OCI-LY7 (cell line): ENCODE data around the gene KIF17.

Source experiments
- EZH2phosphoT487 ChIP-seq: fragments of 200-600 bp; sonication (generic); IDR thresholded peaks from 2 replicates; pipeline ENCODE4 v1.6.1; 2018; ENCODE audit warnings: low read depth, borderline replicate concordance, mild to moderate bottlenecking, mixed run types, antibody characterized with exemption, low read length, moderate library complexity, mixed read lengths
- TF ChIP-seq, protein P1 (sequence below): fragments of 200-600 bp; sonication (generic); conservative IDR thresholded peaks from 2 replicates; pipeline ENCODE4 v1.5.1; 2014; ENCODE audit warnings: mild to moderate bottlenecking, antibody characterized with exemption, low read length, moderate library complexity, mixed read lengths

DNA sequence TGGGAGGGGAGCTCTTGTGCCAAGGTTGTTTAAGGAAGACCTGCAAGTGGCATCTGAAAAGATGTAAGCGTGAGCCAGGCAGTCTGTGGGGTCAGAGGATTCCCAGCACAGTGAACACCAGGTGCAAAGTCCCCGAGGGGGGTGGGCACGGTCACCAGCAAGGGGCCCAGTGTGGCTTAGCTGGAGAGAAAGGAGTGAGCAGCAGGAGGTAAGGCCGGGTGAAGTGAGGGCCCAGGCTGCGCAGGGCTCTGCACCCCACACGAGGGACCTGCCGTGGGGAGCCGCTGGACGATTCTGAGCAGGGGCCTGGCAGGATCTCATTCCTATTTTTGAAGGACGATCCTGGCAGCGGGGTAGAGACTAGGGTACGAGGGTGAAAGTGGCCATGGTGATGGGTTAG lies 60.8 kb downstream of the KIF17 start:
- TF ChIP-seq, protein P1, sequence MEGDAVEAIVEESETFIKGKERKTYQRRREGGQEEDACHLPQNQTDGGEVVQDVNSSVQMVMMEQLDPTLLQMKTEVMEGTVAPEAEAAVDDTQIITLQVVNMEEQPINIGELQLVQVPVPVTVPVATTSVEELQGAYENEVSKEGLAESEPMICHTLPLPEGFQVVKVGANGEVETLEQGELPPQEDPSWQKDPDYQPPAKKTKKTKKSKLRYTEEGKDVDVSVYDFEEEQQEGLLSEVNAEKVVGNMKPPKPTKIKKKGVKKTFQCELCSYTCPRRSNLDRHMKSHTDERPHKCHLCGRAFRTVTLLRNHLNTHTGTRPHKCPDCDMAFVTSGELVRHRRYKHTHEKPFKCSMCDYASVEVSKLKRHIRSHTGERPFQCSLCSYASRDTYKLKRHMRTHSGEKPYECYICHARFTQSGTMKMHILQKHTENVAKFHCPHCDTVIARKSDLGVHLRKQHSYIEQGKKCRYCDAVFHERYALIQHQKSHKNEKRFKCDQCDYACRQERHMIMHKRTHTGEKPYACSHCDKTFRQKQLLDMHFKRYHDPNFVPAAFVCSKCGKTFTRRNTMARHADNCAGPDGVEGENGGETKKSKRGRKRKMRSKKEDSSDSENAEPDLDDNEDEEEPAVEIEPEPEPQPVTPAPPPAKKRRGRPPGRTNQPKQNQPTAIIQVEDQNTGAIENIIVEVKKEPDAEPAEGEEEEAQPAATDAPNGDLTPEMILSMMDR = no peak
- TF ChIP-seq EZH2phosphoT487 = no peak
